Thyroid gland (tissue), 4 donors: ENCODE measurements around the gene CDCA8. TPM values are rescaled to one million over a fixed set of nuclear protein-coding genes. Genes with fewer than 3 reads are reported as not detected.

Experiments
- DNase-seq, 2 donors: peaks; one replicate each; pipeline ENCODE4 v3.0.0-alpha.2; 2019
- H3K27ac ChIP-seq, 3 donors: fragments of 200-600 bp; sonication (generic); 1 replicate in 2 of 3; 2 replicates in 1 of 3; pipeline ENCODE4 v1.5.1; 2016 to 2019; ENCODE audit warnings: mild to moderate bottlenecking in 1 of 3, moderate library complexity in 1 of 3
- H3K27me3 ChIP-seq: fragments of 200-600 bp; sonication (generic); one replicate; pipeline ENCODE4 v1.5.1; 2019
- H3K36me3 ChIP-seq, 2 donors: fragments of 200-600 bp; sonication (generic); one replicate each; pipeline ENCODE4 v1.5.1; 2016 to 2019
- H3K4me1 ChIP-seq, 2 donors: fragments of 200-600 bp; sonication (generic); one replicate each; pipeline ENCODE4 v1.5.1; 2017 to 2019
- H3K4me3 ChIP-seq, 3 donors: fragments of 200-600 bp; sonication (generic); replicated peaks in 1 of 3; 1 replicate in 2 of 3; 2 replicates in 1 of 3; pipeline ENCODE4 v1.5.1; 2016; ENCODE audit warnings: mild to moderate bottlenecking in 1 of 3
- H3K9me3 ChIP-seq: fragments of 200-600 bp; sonication (generic); one replicate; pipeline ENCODE4 v1.5.1; 2017
- POLR2A ChIP-seq, 2 donors: fragments of 450-650 bp; IDR thresholded peaks; one replicate each; pipeline ENCODE4 v1.6.1; 2017; ENCODE audit warnings: antibody characterized with exemption in 2 of 2, mild to moderate bottlenecking in 2 of 2, moderate library complexity in 1 of 2
- WGBS, 2 donors: methylation state at CpG; one replicate each; pipeline ENCODE4 v1.1.5; 2017; 5-methylcytosine and 5-hydroxymethylcytosine counted together
- intact Hi-C: fragments of 100-400 bp; cut with DNase I; formaldehyde crosslinking; loops from one replicate; pipeline ENCODE4 v1.15.1; 2023
- total RNA-seq, 4 donors: library from RNA; depleted of rRNA; stranded (reverse); fragments of >200 nt; gene quantifications; one replicate each; pipeline ENCODE4 v1.2.3, GENCODE V29; 2016
- TF ChIP-seq, protein P1 (sequence below), 6 experiments: fragments of 200-600 bp in 3 of 6; fragments of 450-650 bp in 3 of 6; sonication (generic) in 3 of 6; IDR thresholded peaks; one replicate each; pipeline ENCODE4 v1.5.1; 2016 to 2019; ENCODE audit warnings: antibody characterized with exemption in 6 of 6, mild to moderate bottlenecking in 2 of 6, inconsistent platforms in 1 of 6, moderate library complexity in 1 of 6

Gene CDCA8
- total RNA-seq, 4 donors from 2014 or later: 0.33 to 1.2 (median 0.81) TPM

DNA sequence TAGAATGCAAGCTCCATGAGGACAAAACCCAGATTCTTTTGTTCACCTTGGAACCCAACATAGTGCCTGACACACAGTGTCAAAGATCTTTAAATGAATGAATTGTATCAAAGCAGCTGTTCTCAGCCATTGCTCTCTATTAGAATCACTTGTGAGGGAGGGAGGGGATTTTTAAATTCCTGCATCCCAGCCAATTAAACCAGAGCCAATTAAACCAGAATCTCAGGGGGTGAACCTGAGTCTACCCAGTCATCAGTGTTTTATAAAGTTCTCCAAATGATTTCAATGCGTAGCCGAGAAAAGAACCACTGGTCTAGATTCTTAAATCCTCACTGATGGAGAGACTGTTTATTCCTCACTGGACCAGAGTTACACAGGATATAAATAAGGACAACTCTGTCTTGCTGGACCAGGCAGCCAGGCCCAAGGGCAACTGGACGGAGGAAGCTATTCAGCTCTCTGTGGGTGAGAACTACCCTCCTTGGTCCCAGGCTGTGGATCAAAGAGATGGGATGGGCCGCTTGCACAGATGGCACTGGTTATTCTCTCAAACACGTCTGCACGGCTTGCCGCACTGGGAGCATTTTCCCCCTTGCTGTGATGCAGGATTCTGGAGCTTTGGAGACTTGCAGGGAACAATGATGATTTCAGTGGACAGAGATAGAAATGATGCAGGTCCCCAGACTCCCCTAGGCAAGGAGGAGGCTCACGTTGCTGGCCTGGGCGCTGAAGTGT is 20.0 kb upstream of the CDCA8 start:
- H3K4me1 ChIP-seq: no peaks in the 10 kb centered on the region
- TF ChIP-seq POLR2A (IDR thresholded peaks at IDR 0.05): no peak
- TF ChIP-seq, protein P1, sequence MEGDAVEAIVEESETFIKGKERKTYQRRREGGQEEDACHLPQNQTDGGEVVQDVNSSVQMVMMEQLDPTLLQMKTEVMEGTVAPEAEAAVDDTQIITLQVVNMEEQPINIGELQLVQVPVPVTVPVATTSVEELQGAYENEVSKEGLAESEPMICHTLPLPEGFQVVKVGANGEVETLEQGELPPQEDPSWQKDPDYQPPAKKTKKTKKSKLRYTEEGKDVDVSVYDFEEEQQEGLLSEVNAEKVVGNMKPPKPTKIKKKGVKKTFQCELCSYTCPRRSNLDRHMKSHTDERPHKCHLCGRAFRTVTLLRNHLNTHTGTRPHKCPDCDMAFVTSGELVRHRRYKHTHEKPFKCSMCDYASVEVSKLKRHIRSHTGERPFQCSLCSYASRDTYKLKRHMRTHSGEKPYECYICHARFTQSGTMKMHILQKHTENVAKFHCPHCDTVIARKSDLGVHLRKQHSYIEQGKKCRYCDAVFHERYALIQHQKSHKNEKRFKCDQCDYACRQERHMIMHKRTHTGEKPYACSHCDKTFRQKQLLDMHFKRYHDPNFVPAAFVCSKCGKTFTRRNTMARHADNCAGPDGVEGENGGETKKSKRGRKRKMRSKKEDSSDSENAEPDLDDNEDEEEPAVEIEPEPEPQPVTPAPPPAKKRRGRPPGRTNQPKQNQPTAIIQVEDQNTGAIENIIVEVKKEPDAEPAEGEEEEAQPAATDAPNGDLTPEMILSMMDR (IDR thresholded peaks at IDR 0.05): no peak
- WGBS, 2 donors: 47 to 65% methylated on average over 7 to 9 of the region's 9 CpGs

DNA sequence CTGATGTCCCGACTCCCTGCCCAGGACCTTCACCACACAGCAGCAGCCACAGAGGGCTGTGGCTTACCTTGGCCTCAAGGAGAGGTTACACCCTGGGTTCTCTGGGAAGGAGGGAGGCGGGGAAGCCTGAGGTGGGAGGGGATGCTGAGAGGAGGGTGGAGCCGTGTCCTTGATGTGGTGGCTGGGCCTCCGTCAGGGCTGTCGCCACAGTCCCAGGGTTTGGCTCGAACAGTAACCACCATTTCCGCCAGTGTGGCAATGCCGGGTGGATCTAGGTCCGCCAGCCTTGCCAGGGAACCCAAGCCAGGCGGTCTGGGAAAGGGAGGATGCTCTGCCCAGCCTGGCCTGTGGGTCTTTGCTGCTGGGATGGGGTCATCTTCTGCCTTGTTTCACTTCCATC is 18.4 kb upstream of the CDCA8 start:
- WGBS, 2 donors: 33 to 56% methylated on average over 5 to 10 of the region's 10 CpGs
- Histone ChIP-seq H3K4me1 (no peaks in the 10 kb centered on the region), H3K36me3 (no peaks in the 10 kb centered on the region), H3K27me3 (no peaks in the 10 kb centered on the region), H3K27ac (no peak overlapping the region), H3K9me3 (no peaks in the 10 kb centered on the region), H3K4me3 (no peak overlapping the region)
- intact Hi-C loops: no loop called here
- no peak for DNase-seq
- TF ChIP-seq POLR2A (IDR thresholded peaks at IDR 0.05): no peak
- TF ChIP-seq, protein P1 (IDR thresholded peaks at IDR 0.05): no peak

More for the DNA sequence above, 20.0 kb upstream of the CDCA8 start:
- Histone ChIP-seq H3K27ac (no peak overlapping the region), H3K36me3 (no peaks in the 10 kb centered on the region), H3K27me3 (no peaks in the 10 kb centered on the region), H3K9me3 (no peaks in the 10 kb centered on the region), H3K4me3 (no peak overlapping the region)
- intact Hi-C loops: no loop called here
- no peak for DNase-seq

DNA sequence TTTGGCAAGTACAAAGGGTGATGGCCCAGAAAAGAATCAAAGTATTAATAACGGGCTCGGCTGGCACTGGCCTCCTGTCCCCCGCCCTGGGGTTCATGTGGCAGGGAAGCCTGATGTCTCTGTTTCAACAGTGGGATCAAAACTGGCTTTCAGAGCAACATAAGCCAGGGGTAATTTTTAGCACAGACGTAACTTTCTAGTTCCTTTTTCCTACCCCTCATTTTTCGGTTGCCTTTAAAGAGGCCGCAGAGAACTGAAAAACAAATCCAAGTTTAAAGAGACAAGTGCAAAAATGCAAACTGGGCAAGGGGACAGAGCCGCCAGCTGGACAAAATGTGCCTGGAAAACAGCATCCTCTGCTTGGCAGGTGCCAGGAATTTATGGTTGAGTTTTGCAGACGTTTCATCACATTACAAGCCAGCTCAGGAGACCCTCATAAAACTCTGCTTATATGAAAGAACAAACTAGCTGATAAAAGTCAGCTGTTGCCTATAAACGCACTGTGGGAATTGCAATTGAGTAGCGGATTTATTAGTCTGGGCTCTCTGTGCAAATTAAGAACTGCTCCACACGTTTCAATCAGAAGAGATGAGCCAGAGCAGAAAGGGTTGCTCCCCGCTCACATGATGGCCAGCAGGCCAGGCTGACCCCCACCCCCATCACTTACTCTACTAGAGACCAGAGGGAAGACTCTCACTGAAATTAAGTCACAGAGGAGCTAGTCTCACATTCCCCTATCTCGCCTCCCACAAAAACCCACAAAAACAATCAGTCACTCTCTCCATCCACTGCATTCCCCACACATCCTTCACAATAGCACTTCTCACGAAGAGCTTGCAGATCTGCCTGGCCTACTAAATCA is 15.8 kb upstream of the CDCA8 start:
- H3K27me3 ChIP-seq: no peaks in the 10 kb centered on the region
- no peak for DNase-seq
- no peak overlapping the region for H3K4me3 ChIP-seq
- no peaks in the 10 kb centered on the region for H3K9me3 ChIP-seq
- H3K36me3 ChIP-seq: no peaks in the 10 kb centered on the region
- intact Hi-C loops: no loop called here
- TF ChIP-seq POLR2A (IDR thresholded peaks at IDR 0.05): no peak
- TF ChIP-seq, protein P1 (IDR thresholded peaks at IDR 0.05): no peak
- 57 to 60% methylated on average over 14 of the region's 14 CpGs for WGBS, 2 donors
- no peaks in the 10 kb centered on the region for H3K4me1 ChIP-seq
- no peak overlapping the region for H3K27ac ChIP-seq

GRCh38 chr1:37677143-37677439 is 15.2 kb upstream of the CDCA8 start:
- H3K27me3 ChIP-seq: no peaks in the 10 kb centered on the region
- no peaks in the 10 kb centered on the region for H3K4me1 ChIP-seq
- intact Hi-C loops: no loop called here
- no peaks in the 10 kb centered on the region for H3K36me3 ChIP-seq
- WGBS, 2 donors: 64 to 70% methylated on average over 4 of the region's 4 CpGs
- H3K27ac ChIP-seq: no peak overlapping the region
- no peaks in the 10 kb centered on the region for H3K9me3 ChIP-seq
- no peak overlapping the region for H3K4me3 ChIP-seq
- DNase-seq: no peak
- TF ChIP-seq, protein P1 (IDR thresholded peaks at IDR 0.05): no peak
- TF ChIP-seq POLR2A (IDR thresholded peaks at IDR 0.05): no peak

- Histone ChIP-seq H3K9me3 (no peaks in the 10 kb centered on the region), H3K36me3 (peaks cover 3% of the 10 kb centered on the region in 2 donors), H3K4me3 (no peak overlapping the region), H3K27me3 (no peaks in the 10 kb centered on the region), H3K4me1 (no peaks in the 10 kb centered on the region), H3K27ac (no peak overlapping the region)
- intact Hi-C loops: no loop called here
- WGBS, 2 donors: 71 to 82% methylated on average over 5 of the region's 5 CpGs
- DNase-seq: no peak
- TF ChIP-seq, protein P1 (IDR thresholded peaks at IDR 0.05): no peak
- no peak for TF ChIP-seq POLR2A (IDR thresholded peaks at IDR 0.05)
These were observed 14.5 kb upstream of the CDCA8 start for GRCh38 chr1:37677808-37678207.
